GM11168 (cell line): Measurements from ENCODE around the gene TP53RK.
"Not testable (repeated sequence)": the region's sequence is repeated elsewhere in the genome, so short reads cannot be mapped to it uniquely, and the experiment has no call there.

Source experiments
- in situ Hi-C: fragments of 300-500 bp; cut with MboI; formaldehyde crosslinking; loops from one replicate; pipeline ENCODE4 v1.12.0; 2022; ENCODE audit warnings: low sequenced_read_pairs; ENCODE audit not compliant: unreplicated experiment

Gene TP53RK

DNA sequence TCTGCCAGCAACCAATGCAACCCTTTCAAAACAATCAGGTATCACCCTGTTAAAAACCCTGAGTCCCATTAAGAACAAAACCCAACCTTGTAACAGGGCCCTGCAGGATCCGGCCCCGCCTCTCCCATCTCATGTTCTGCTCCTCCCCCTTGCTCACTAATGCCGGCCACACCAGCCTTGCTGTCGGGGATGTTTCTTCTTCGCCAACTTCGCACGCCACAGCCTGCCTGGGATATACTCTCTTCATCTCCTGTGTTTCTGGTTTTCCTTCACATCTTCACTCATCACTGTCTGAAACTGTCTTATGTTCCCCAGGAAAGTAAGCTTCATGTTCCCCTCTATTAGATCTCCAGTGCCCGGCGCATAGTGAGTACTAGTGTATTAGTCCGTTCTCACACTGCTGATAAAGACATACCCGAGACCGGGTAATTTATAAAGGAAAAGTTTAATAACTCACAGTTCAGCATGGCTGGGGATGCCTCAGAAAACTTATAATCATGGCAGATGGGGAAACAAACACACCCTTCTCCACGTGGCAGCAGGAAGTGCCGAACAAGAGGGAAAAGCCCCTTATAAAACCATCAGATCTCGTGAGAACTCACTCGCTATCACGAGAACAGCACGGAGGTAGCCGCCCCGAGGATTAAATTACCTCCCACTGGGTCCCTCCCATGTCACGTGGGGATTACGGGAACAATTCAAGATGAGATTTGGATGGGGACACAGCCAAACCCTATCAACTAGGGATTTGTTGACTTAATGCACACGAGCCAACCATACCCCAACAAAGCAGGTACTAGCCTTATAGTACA, 5.1 kb downstream of the TP53RK start:
- in situ Hi-C loops, result loop anchor here (5.0 kb wide), 1 partner anchor 162 kb away; no protein-coding TSS in a partner anchor

DNA sequence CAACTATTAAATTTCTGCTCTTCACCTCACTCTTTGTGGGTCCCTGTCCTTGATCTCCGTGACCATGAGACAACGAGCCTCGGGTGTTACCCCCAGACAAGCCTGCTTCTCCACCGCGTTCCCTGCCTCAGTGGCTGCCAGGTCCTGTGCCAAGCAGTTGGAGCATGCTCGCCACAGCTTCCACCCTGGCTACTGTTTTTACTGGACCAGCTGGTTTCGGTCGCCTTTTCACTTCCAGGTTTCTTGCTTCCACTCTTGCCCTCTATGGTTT, 5.6 kb downstream of the TP53RK start:
- in situ Hi-C loops, result loop anchor here (5.0 kb wide), 1 partner anchor 161 kb away; no protein-coding TSS in a partner anchor

DNA sequence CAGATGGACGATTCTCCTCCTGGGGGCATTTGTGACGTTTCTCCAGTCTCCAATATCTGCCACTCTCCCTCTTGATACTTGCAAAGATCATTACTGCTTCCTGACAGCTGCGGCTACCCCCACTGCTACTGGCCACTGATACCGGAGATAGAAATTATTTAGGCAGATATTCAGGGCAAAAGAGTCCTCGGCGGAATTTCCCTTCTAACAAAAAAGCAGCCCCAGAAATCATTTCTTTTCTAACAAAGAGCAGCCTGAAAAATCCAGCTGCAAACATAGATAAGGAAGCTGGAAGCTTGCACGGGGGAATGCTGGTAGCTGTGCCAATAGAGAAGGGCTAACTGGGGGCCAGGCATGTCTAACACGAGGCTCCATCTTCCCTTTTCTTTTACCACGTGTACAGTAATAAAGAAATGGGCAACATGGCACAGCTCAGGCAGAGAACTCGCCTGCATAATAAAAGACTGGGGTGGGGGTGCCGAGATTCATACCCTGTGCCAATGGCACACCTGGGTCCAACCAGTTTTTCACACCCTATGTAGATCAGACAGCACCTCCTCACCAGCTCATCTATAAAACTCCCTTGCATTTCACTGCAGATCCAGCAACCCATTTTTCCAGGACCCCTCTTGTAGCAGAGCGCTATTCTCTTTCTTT, 6.1 kb downstream of the TP53RK start:
- in situ Hi-C loops, result loop anchor here (5.0 kb wide), 1 partner anchor 161 kb away; no protein-coding TSS in a partner anchor

DNA sequence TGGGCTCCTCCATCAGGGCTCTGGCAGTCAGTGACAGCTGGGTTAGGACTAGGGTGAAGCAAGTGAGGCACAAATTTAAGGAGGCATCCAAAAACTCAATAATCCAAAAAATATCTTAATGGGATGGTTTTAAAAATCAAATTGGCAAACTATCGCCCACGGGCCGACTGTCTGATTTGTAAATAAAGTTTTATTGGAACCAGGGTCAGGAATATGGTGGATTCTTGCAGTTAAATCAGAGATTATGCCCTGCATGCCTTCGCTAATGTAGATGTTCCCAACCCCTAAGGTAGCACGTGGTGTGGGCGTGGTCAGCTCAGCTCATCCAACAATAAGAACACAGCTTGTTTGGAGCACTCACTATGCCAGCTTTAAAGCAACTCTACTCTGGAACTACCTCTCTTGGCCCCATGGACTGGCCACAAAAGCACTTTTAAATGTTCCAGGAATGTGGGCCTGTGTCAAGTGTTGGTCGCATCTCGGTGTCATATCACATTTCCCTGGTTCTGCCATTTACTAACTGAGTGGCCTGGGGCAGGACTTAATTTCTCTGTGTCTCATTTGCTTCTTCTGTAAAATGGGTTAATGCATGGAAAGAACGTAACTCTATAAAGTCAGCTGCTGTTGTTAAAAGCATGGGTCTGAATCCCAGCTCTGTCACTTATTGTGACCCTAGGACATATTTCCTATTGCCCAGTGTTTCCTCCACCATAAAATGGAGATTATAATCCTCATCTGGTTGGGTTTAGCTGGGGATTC, 7.0 kb downstream of the TP53RK start:
- in situ Hi-C loops, result loop anchor here (5.0 kb wide), 1 partner anchor 160 kb away; no protein-coding TSS in a partner anchor

DNA sequence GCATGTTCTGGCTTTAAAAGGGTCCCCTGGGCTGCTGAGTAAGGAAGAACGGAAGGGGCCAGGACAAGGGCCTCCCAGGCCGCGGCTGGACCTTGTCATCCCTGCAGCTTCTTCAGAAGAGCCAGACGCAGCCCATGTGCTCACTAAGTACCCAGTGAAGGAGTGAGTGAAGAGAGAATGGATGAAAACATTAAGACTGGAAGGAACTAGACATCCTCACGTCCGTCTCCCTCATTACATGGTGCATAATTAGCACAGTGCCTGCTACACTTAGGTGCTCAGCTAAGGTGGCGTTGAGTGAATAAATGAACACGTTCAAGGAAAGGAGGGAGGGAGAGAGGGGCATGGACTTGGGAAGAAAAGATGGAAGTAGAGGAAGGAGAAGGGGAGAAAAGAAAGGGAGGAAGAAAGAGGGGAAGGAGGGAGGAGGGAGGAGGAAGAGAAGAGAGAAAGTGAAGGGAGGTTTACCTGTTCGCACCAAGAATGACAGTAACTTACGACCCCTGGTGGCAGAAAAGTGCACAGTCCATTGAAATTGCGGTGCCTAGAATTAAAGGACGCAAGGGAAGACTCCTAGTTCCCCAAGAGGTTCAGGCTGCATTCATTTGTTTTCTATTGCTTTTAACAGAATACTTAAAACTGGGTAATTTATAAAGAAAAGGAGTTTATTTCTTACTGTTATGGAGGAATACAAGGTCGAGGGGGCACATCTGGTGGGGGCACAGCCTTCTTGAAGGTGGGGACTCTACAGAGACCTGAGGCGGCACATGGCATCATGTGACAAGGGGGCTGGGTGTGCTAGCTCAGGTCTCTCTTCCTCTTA, 8.0 kb downstream of the TP53RK start:
- in situ Hi-C loops, result loop anchor here (5.0 kb wide), 1 partner anchor 159 kb away; no protein-coding TSS in a partner anchor

DNA sequence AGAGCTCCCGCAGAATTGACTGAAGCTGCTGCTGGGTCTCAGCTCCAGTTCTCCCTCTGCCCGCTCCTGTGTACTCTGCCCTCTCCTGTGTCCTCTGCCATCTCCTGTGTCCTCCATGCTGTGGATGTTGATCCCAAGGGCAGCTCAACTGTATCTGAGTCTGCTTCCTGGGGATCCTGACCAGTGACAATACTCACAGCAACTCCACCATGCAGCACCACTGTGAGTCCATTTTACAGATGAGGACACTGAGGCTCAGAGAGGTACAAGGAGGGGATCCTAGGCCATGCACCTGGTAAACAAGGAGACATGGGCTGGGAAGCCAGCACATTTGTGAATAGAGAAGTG, 8.6 kb downstream of the TP53RK start:
- in situ Hi-C loops, result loop anchor here (5.0 kb wide), 1 partner anchor 158 kb away; no protein-coding TSS in a partner anchor

DNA sequence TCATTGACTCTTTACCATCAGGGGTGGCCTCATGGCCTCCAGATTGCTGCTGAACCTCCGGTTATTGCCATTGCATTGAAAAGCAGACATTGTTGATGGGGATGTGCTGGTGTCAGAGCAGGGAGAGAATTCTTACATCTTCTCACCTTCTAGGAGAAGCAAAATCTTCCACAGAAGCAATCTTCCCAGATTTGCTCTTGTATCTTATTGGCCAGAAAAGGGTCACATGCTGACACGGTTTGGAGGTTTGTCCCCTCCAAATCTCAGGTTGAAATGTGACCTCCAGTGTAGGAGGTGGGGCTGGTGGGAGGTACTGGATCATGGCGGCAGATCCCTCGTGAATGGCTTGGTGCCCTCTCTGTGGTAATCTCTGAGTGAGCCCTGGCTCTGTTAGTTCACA, 10.7 kb downstream of the TP53RK start:
- in situ Hi-C loops, result no loop called here

DNA sequence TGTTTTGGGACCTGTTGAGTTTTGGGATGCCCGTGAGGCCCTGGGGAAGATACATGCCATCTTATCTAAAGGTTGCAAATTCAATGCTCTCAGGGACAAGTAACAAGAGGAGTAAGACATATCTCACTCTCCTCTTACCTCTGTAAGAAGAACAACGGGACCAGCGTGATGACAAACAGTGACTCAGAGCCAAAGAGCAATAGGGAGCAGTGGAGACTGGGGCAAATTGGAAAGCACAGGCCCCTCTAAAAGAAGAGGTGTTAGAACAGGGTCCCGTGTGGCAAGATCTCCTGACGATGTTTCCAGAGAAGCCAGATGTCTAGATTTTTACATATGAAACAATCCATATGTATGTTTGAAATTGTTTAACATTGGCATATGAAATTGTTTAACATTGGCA, 11.6 kb downstream of the TP53RK start:
- in situ Hi-C loops, result no loop called here

DNA sequence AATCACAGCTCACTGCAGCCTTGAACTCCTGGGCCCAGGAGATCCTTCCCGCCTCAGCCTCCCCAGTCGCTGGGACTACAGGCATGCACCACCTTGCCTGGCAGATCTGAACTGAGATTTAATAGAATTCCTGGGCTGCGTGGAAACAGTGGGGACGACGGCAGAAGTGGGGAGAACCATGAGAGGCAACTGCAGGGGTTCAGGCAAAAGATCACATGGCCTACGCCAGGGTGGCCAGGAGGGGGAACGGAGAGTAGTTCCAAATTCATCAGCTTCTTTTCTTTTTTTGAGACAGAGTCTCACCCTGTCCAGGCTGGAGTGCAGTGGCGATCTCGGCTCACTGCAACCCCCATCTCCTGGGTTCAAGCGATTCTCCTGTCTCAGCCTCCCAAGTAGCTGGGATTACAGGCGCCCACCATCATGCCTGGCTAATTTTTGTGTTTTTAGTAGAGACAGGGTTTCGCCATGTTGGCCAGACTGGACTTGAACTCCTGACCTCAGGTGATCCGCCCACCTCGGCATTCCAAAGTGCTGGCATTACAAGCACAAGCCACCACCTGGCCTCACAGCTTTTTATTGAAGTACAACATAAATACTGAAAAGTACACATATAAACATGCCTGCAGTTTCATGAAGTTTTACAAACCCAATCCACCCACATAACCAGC, 12.5 kb downstream of the TP53RK start:
- in situ Hi-C loops, result not testable (repeated sequence)

DNA sequence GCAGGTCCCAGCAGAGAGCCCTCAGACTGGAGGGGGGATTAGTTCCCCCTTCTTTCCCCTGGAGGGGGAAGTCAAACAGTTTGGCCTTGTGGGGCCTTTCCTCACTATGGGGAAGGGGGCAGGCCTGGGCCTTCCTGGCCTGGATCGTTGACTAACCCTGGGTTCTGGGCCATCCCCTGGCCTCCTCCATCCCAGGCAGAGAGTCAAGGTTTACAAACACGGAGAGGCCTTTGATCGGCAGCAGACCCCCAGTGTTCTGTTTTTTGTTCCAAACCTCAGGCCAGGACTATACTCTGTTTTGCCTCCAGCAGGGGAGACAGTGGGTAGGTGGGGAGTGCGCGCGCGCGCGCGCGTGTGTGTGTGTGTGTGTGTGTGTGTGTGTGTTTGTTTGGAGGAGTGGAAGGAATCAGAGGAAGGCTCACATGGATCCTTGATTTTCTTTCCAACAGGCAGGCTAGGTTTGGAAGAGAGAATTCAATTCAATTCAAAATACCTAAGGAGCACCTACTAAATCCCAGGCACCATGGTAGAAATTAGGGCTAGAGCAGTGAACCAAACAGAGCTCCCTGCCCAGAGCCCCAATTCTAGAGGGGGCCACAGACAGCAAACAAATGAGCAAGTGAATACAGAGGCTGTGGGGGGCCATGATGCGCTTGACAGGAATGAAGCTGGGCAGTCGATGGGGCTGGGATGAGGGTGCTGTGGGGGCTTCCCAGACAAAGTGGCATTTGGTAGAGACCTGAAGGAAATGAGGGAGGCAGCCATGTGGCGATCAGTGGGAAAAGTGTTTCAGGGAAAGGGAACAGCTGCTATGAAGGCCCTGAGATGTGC, 14.8 kb downstream of the TP53RK start:
- in situ Hi-C loops, result no loop called here

DNA sequence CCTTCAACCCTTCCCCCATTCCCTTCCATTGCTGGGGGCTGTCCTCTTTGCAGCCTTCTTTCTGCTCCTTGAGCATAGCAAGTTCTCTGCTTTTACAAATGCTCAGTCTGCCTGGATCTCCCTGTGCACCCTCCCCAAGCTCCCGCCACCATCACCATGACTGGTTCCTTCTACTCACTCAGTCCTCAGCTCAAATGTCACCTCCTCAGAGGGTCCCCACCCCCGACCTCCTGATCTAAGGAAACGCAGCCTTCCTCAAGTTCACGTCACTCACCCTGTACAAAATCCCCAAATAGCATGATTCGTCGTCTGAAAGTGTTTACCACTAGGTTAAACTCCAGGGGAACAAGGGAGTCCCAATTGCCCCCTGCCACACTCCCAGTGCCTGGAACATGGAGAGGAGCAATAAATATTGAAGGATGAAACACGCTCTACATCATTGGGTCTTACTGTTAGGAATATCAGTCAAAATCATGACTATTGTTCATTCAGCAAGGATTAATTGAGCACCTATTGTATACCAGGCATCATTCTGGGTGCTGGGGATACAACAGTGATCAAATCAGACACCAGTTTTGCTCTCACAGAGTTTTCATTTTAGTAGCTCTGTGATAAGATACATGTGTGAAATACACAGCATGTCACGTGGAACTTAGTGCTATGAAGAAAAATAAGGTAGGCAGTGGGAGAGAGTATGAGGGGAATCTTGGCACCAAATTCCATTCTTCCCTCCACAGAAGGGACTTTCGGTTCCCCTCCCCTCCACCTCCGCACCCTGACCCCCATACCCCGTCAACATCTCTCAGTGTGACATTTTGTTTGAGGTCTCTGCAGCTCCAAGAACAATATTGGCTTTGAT, 15.6 kb downstream of the TP53RK start:
- in situ Hi-C loops, result no loop called here

DNA sequence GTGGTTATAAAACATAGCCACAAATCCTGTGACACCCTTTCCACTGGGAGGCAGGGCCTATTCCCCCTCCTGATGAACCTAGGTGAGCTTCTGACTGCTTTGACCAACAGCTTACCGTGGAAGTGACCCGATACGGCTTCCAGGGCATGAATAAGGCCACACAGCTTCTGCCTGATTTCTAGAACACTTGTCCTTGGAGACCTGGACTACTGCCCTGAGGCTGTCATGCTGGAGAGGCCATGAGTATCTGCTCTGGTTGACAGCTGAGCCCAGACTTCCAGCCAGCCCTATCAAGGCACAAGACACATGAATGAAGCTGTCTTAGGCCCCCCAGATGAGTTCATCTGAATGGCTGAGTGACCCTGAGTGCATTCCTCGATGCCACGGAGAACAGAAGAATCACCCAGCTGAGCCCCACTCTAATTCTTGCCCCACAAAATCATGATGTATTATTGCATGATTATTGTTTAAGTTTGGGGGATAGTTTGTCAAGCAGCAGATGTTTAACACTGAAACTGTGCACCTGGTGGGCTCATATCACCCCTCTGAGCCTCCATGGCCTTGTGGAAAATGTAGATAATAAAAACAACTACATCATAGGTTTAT, 16.6 kb downstream of the TP53RK start:
- in situ Hi-C loops, result no loop called here

DNA sequence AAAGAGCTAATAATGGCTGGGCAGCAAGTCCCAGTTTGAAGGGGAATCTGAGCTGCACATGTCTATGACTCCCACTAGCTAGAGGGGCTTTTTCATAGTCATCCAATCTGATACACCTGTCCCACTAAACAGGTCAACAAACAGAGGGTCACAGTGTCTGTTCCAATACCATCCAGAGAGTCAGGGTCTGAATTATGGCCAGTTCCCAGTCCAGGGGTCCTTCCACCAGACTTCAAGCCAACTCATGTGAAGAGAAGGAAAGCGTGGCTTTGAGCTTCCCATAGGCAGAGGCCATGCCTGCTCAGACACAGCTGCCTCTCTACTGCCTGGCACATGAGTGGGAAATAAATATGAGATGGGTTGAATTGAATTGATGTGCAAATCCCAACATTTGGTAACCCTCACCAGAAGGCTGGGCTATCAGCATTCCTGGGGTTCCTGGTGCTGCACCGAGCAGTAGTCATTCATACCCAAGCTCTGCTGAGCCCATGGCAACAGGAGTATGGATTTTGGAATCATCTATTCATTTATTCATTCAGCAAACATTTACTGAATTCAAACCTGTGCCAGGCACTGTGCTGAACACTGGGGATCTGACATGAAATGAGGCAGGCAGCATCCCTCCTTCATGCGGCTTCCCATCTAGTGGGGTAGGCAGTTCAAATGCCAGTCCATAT, 17.2 kb downstream of the TP53RK start:
- in situ Hi-C loops, result no loop called here

DNA sequence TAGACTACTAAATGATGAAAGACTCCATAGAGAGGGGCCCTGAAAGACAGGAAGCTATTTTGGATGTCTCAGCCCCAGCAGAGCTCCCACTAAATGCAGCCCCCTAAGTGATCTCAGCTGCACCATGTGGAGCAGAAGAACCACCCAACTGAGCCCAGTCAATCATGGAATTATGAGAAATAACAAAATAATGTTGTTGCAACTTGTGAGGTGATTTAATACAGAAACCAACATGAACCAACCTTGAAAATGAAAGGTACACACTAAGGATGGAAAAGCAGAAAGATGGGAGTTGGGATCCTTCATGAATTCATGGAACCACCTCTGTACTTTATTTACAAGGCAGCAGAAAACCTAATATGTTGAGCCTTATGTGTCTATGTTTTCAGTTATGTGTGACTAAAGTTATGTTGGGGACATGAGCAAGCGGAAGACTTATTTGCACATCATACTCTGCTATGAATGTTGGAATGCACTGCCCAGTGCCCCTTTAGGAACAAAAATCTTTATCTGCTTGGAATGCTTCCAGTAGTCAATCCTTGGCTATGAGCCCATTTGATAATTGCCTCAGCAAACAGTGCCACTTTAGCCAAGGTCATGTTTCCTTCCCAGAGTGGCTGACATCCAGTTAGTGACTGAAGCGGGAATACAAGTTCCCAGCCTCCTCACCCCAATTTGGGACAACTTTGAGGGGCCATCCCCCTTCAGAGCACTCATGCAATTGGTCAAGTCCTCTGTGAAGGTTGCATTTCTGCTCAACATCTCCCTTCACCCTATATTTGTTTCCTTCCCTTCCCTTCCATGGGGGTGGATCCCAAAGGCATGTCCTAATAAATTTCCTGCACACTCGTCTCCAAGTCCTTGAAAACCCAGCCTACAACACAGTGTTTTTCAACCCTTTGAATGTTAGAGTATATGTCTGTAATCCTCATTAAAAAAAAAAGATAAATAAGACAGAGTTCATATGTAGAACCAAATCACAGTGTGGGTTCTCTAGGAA, 18.4 kb downstream of the TP53RK start:
- in situ Hi-C loops, result no loop called here

DNA sequence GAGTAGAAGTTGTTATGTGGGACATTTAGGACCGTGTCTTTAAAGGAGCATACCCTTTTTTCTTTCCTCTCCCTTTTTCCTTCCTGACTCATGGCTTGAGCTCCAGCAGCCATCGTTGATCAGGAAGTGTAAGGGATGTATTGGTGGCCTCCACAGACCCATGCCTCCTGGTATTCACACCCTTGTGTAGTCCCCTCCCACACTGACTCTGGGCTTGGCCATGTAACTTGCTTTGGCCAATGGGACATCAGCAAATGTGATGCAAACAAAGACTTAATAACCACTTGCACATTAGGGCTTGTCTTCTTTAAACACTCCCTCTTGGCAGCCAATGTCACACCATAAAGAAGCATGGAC, 19.0 kb downstream of the TP53RK start:
- in situ Hi-C loops, result no loop called here
